Fibroblast of lung (primary cell): ENCODE measurements around the gene BMP6.

Experiments
- EZH2 ChIP-seq: IDR thresholded peaks from 2 replicates; pipeline ENCODE4 v1.5.1; 2012; ENCODE audit warnings: low read length, control low read depth, mild to moderate bottlenecking; ENCODE audit errors: missing control alignments
- TF ChIP-seq, protein P1 (sequence below), 2 donors: IDR thresholded peaks in 1 of 2; conservative IDR thresholded peaks in 1 of 2; 1 replicate in 1 of 2; 2 replicates in 1 of 2; pipeline ENCODE4 v1.5.1; 2011 to 2012; ENCODE audit warnings: low read length in 2 of 2, control low read depth in 1 of 2, inconsistent platforms in 1 of 2, low read depth in 1 of 2, mild to moderate bottlenecking in 1 of 2

- TF ChIP-seq, protein P1, sequence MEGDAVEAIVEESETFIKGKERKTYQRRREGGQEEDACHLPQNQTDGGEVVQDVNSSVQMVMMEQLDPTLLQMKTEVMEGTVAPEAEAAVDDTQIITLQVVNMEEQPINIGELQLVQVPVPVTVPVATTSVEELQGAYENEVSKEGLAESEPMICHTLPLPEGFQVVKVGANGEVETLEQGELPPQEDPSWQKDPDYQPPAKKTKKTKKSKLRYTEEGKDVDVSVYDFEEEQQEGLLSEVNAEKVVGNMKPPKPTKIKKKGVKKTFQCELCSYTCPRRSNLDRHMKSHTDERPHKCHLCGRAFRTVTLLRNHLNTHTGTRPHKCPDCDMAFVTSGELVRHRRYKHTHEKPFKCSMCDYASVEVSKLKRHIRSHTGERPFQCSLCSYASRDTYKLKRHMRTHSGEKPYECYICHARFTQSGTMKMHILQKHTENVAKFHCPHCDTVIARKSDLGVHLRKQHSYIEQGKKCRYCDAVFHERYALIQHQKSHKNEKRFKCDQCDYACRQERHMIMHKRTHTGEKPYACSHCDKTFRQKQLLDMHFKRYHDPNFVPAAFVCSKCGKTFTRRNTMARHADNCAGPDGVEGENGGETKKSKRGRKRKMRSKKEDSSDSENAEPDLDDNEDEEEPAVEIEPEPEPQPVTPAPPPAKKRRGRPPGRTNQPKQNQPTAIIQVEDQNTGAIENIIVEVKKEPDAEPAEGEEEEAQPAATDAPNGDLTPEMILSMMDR (conservative IDR thresholded peaks at IDR 0.05 in 1 of 2, IDR thresholded peaks at IDR 0.05 in 1 of 2; ENCODE audit: low read depth in 1 of 2, low read length in 2 of 2): no peak
- TF ChIP-seq EZH2: no peak
Measured at GRCh38 chr6:7887278-7887991, 161.5 kb downstream of the BMP6 start.
